Kidney (tissue), 14 donors: ENCODE measurements around the gene MAP1LC3B. TPM values are rescaled to one million over a fixed set of nuclear protein-coding genes. Genes with fewer than 3 reads are reported as not detected.

ENCODE experiments used
- DNase-seq, 5 donors: peaks; one replicate each; pipeline ENCODE4 v3.0.0-alpha.2; 2013 to 2020
- FAIRE-seq: peaks from 2 replicates; lab custom pipeline; 2012; peaks lifted over from hg19 to GRCh38; lab: Jason Lieb, UNC
- H3K27ac ChIP-seq, 2 donors: one replicate each; pipeline ENCODE4 v1.7.0; 2013; ENCODE audit warnings: low read depth in 2 of 2, low read length in 2 of 2, inconsistent platforms in 1 of 2
- H3K27me3 ChIP-seq: one replicate; pipeline ENCODE4 v1.7.1; 2013; ENCODE audit warnings: low read length, inconsistent platforms; ENCODE audit not compliant: control insufficient read depth, insufficient read depth
- H3K36me3 ChIP-seq, 3 donors: one replicate each; pipeline versions ENCODE4 v1.7.0 to v1.7.1; 2013; ENCODE audit warnings: low read length in 3 of 3, control low read depth in 1 of 3, inconsistent platforms in 1 of 3; ENCODE audit not compliant: insufficient read depth in 3 of 3, control insufficient read depth in 2 of 3
- H3K4me1 ChIP-seq, 3 donors: one replicate each; pipeline versions ENCODE4 v1.7.0 to v1.7.1; 2013; ENCODE audit warnings: low read length in 3 of 3, inconsistent platforms in 1 of 3, low read depth in 1 of 3; ENCODE audit not compliant: control insufficient read depth in 2 of 3, insufficient read depth in 2 of 3
- H3K4me3 ChIP-seq, 3 donors: one replicate each; pipeline versions ENCODE4 v1.7.0 to v1.8.1; 2013; ENCODE audit warnings: low read length in 3 of 3, control low read depth in 1 of 3, inconsistent platforms in 1 of 3
- H3K9ac ChIP-seq, 3 donors: one replicate each; pipeline versions ENCODE4 v1.7.0 to v1.7.1; 2013; ENCODE audit warnings: low read length in 3 of 3, control low read depth in 1 of 3, inconsistent platforms in 1 of 3
- H3K9me3 ChIP-seq, 3 donors: one replicate each; pipeline versions ENCODE4 v1.7.0 to v1.7.1; 2013; ENCODE audit warnings: low read length in 3 of 3, control low read depth in 1 of 3, inconsistent platforms in 1 of 3; ENCODE audit not compliant: control insufficient read depth in 2 of 3, insufficient read depth in 1 of 3
- intact Hi-C: fragments of 100-400 bp; cut with DNase I; formaldehyde crosslinking; loops from one replicate; pipeline ENCODE4 v1.11.1; 2022
- polyA plus RNA-seq: library from polyadenylated mRNA; stranded (reverse); fragments of 350-450 nt; fragmentation: Illumina TruSeq; extraction: RNeasy Lipid Tissue Mini Kit (QIAGEN cat#74804); gene quantifications from one replicate; pipeline ENCODE4 v1.2.3, GENCODE V29; 2014; ENCODE audit warnings: low read depth, low replicate concordance; ENCODE audit not compliant: insufficient read depth
- total RNA-seq: library from RNA; stranded (reverse); fragmentation: NEBNext Ultra II Directional; extraction: Animal tissue kit (Norgen Biotek cat#: 25700); gene quantifications from one replicate; pipeline ENCODE4 v1.2.1, GENCODE V29; 2021
- TF ChIP-seq, protein P1 (sequence below): IDR thresholded peaks from 3 replicates; pipeline ENCODE4 v1.5.1; 2012; ENCODE audit warnings: mild to moderate bottlenecking, moderate library complexity, borderline replicate concordance; ENCODE audit not compliant: insufficient read depth; ENCODE audit errors: extremely low read depth
- donor health status: control.
- donor health status: control.
- donor health status: control.
- donor health status: control.
- donor health status: control.
- donor health status: DM: yes; HTN: yes; CAD: no.
- donor health status: Normal renal cell carcinoma (clear cell type).

The MAP1LC3B gene
- total and polyA plus RNA-seq, 2 donors from 2014 or later: 57.1 to 70.3 TPM

DNA sequence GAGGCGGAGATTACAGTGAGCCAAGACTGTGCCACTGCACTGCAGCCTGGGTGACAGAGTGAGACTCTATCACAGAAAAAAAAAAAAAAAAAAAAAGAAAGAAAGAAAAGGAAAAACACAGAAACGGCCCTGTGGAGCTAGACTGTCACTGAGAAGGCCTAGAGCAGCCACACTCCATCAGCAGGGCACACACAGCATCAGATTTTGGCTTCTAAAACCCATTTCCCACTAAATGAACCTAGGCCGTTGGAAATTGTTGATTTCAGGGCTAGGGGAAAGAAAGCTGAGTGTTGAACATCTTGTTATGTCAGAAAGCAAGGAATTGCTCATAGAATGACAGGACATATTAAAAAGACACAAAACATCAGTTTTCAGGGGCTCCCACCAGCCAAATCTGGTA, 51.8 kb downstream of the MAP1LC3B start:
- no peak overlapping the region for H3K9ac ChIP-seq
- H3K4me3 ChIP-seq: no peak overlapping the region
- DNase-seq: no peak
- TF ChIP-seq, protein P1, sequence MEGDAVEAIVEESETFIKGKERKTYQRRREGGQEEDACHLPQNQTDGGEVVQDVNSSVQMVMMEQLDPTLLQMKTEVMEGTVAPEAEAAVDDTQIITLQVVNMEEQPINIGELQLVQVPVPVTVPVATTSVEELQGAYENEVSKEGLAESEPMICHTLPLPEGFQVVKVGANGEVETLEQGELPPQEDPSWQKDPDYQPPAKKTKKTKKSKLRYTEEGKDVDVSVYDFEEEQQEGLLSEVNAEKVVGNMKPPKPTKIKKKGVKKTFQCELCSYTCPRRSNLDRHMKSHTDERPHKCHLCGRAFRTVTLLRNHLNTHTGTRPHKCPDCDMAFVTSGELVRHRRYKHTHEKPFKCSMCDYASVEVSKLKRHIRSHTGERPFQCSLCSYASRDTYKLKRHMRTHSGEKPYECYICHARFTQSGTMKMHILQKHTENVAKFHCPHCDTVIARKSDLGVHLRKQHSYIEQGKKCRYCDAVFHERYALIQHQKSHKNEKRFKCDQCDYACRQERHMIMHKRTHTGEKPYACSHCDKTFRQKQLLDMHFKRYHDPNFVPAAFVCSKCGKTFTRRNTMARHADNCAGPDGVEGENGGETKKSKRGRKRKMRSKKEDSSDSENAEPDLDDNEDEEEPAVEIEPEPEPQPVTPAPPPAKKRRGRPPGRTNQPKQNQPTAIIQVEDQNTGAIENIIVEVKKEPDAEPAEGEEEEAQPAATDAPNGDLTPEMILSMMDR: no peak
- peaks cover 2 to 33% (median 5%) of the 10 kb centered on the region in 3 donors for H3K36me3 ChIP-seq
- no peaks in the 10 kb centered on the region for H3K9me3 ChIP-seq
- no peaks in the 10 kb centered on the region for H3K4me1 ChIP-seq
- H3K27me3 ChIP-seq: no peaks in the 10 kb centered on the region
- no peak for FAIRE-seq
- no peak overlapping the region for H3K27ac ChIP-seq
- intact Hi-C loops: no loop called here

DNA sequence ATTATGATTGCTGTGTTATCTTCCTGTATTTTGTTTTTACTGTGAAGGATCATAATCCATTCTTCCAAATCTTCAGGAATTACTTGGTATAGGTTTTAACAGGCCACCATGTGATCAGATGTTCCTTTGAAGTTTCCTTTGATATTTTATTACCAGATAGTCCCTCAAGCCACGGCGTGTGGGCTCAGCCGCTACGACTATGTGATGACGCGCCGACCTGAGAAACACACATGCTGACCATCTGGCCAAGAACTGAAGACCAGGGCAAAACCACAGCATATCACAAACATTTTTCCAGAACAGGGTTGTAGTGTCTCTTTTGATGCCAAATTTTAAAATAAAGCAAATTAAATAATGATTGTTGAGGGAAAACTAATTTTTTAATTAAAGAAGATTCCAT, 53.4 kb downstream of the MAP1LC3B start:
- intact Hi-C loops: no loop called here
- FAIRE-seq (no peak), DNase-seq (no peak)
- Histone ChIP-seq H3K27ac (no peak overlapping the region), H3K4me1 (no peaks in the 10 kb centered on the region), H3K27me3 (no peaks in the 10 kb centered on the region), H3K9me3 (no peaks in the 10 kb centered on the region), H3K36me3 (peaks cover 2 to 39% (median 5%) of the 10 kb centered on the region in 3 donors), H3K9ac (no peak overlapping the region), H3K4me3 (no peak overlapping the region)
- TF ChIP-seq, protein P1: no peak

DNA sequence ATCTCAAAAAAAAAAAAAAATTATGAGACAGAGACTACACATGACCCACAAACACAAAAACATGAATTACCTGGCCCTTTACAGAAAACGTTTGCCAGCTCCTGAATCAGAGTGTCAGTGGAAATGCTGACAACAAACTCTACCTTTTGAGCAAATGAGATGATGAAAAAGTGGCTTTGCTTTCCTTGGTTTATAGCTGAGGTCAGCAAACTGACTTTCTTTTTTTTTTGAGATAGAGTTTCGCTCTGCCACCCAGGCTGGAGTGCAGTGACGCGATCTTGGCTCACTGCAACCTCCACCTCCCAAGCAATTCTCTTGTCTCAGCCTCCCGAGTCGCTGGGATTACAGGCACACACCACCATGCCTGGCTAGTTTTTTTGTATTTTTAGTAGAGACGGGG, 54.3 kb downstream of the MAP1LC3B start:
- intact Hi-C loops: no loop called here
- H3K4me1 ChIP-seq: no peaks in the 10 kb centered on the region
- H3K4me3 ChIP-seq: no peak overlapping the region
- H3K27me3 ChIP-seq: no peaks in the 10 kb centered on the region
- no peaks in the 10 kb centered on the region for H3K9me3 ChIP-seq
- TF ChIP-seq, protein P1: no peak
- FAIRE-seq (no peak), DNase-seq (no peak)
- H3K9ac ChIP-seq: no peak overlapping the region
- peaks cover 2 to 43% (median 5%) of the 10 kb centered on the region in 3 donors for H3K36me3 ChIP-seq
- no peak overlapping the region for H3K27ac ChIP-seq

DNA sequence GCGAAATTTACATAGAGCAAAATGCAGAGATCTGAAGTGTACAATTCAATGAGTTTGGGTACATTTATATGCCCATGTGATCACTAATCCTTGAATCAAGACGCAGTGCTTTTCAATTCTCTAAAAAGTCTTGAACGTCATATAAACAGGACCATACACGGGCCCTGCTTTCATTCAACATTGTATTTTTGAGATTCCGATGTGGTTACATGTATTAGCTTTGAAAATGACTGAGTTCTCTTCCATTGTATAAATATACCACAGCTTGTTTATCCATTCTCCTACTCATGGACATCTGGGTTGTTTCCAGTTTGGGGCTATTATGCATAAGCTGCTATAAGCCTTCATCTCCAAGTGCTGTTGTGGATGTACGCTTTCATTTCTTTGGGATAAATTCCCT, 55.2 kb downstream of the MAP1LC3B start:
- FAIRE-seq: no peak
- H3K4me1 ChIP-seq: no peaks in the 10 kb centered on the region
- peaks cover 5 to 50% (median 6%) of the 10 kb centered on the region in 3 donors for H3K36me3 ChIP-seq
- no peak overlapping the region for H3K4me3 ChIP-seq
- TF ChIP-seq, protein P1: no peak
- no peaks in the 10 kb centered on the region for H3K27me3 ChIP-seq
- H3K9me3 ChIP-seq: no peaks in the 10 kb centered on the region
- H3K9ac ChIP-seq: no peak overlapping the region
- no peak for DNase-seq
- H3K27ac ChIP-seq: no peak overlapping the region
- intact Hi-C loops: no loop called here
